Measurements from ENCODE around the gene SOCS1.

GRCh38 chr16:11283820-11284248 lies 27.8 kb upstream of the SOCS1 start:
- TF ChIP-seq MXI1 (IDR thresholded peaks at IDR 0.05; ENCODE audit: borderline replicate concordance, low read depth, low read length), result no peak
- no peak for TF ChIP-seq CTCF (conservative IDR thresholded peaks at IDR 0.05; ENCODE audit: low read depth, low read length)
- TF ChIP-seq CHD1 (IDR thresholded peaks at IDR 0.05; ENCODE audit: low read depth, low read length), result no peak
- TF ChIP-seq POLR2A (IDR thresholded peaks at IDR 0.05; ENCODE audit: low read depth, low read length), result no peak
- no peak for TF ChIP-seq ELK1 (IDR thresholded peaks at IDR 0.05; ENCODE audit: borderline replicate concordance, low read depth, low read length)
- no peak for TF ChIP-seq MAZ (IDR thresholded peaks at IDR 0.05; ENCODE audit: borderline replicate concordance, low read depth, low read length)
- TF ChIP-seq USF2 (IDR thresholded peaks at IDR 0.05; ENCODE audit: low read depth, low read length), result no peak
- TF ChIP-seq SMC3 (IDR thresholded peaks at IDR 0.05; ENCODE audit: low read depth, low read length), result no peak

Measured in IMR-90 (cell line).